CD4-positive, alpha-beta T cell treated with Interleukin-6 for 4 hours (primary cell): ENCODE data around the gene MVP.
A peak's percentile ranks its signal among the peaks of the same experiment; 100 is the strongest.
"Not testable (repeated sequence)": the region's sequence is repeated elsewhere in the genome, so short reads cannot be mapped to it uniquely, and the experiment has no call there.

Experiments
- DNase-seq: peaks from one replicate; pipeline ENCODE4 v3.0.0-alpha.2; 2020; ENCODE audit warnings: mixed read lengths

The MVP gene

DNA sequence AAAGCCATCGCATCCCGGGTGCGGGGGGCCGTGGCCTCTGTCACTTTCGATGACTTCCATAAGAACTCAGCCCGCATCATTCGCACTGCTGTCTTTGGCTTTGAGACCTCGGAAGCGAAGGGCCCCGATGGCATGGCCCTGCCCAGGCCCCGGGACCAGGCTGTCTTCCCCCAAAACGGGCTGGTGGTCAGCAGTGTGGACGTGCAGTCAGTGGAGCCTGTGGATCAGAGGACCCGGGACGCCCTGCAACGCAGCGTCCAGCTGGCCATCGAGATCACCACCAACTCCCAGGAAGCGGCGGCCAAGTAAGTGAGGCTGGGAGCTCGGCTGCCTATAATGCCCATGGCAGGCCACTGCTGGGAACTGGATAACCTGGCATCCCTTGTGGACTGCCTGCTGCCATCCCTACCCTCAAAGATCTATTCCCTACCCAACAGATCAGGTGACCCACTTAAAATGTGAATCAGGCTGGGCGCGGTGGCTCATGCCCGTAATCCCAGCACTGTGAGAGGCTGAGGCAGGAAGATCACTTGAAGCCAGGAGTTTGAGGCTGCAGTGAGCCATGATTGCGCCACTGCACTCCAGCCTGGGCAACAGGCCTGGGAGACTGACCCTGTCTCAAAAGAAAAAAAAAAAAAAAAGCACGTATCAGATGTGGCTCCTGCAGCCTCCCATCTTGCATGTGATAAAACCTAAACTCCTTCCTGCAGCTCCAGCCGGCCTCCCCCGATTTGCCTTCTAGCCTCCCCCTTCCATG is 24.5 kb downstream of the MVP start:
- no peak for DNase-seq

DNA sequence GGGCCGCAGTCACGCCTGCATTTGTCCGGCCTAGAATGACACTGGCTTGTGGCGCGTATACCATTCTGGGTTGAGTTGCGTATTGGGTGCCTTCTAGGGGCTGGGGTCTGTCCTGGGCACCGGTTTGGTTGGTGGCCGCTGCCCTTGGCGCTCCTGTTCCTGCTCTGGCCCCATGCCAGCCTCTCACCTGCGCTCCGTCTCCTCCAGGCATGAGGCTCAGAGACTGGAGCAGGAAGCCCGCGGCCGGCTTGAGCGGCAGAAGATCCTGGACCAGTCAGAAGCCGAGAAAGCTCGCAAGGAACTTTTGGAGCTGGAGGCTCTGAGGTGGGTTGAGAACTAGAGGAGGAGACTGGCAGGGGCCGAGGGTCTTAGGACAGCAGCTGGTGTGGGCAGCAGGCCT is 25.4 kb downstream of the MVP start:
- no peak for DNase-seq

GRCh38 chr16:29848420-29849297 is 28.4 kb downstream of the MVP start:
- peak; percentile 91 for DNase-seq

DNA sequence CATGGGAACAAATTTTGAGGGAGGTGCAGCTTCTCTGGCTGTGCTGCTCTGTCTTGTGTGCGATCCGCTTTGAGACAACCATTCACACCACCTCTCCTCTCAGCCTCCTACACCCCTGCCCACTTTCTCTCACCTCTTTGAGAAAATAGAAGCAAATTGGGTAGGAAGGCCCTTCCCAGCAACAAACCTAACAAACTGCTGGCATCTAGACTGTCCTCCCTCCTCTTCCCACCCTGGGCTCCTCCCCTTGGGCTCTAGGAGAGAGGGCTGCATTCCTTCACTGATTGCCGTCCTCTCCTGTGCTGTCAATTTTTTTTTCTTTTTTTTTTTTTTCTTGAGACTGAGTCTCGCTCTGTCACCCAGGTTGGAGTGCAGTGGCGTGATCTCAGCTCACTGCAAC is 29.2 kb downstream of the MVP start:
- no peak for DNase-seq

DNA sequence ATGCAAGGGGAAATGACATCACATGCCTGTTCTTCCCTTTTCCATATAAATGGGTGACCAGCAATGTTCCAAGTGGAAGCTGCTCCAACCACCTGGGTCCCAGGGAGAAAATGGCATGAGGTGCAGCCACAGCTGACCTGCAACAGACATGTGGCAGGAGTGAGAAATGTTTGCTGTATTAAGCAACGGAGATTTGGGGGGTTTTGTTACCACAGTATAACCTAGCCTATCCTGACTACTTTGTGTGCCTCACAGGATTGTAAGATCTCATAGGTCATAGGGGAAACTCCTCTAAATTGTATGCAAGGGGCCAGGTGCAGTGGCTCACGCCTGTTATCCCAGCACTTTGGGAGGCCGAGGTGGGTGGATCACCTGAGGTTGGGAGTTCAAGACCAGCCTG is 30.7 kb downstream of the MVP start:
- DNase-seq: no peak

DNA sequence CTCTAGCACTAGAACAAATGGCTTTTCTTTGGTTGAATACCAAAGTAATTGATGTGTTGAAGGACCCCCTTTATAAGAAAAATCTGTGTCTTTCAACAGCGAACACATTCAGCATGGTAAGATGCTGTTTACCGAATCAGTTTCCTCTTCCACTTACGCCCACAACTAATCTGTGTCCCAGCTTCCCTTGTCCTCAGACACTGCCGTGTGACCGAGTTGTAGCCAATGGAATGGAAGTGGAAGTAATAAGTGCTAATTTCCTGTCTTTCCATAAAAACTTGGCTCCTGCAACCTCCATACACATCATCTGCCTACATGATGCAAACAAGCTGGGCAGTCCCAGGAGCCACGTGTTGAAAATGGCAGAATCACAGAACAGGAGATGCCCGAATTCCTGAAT is 32.4 kb downstream of the MVP start:
- DNase-seq: no peak

- DNase-seq: no peak
These were observed 34.3 kb downstream of the MVP start for GRCh38 chr16:29854520-29855100.

GRCh38 chr16:29857133-29857760 is 37.0 kb downstream of the MVP start:
- no peak for DNase-seq

DNA sequence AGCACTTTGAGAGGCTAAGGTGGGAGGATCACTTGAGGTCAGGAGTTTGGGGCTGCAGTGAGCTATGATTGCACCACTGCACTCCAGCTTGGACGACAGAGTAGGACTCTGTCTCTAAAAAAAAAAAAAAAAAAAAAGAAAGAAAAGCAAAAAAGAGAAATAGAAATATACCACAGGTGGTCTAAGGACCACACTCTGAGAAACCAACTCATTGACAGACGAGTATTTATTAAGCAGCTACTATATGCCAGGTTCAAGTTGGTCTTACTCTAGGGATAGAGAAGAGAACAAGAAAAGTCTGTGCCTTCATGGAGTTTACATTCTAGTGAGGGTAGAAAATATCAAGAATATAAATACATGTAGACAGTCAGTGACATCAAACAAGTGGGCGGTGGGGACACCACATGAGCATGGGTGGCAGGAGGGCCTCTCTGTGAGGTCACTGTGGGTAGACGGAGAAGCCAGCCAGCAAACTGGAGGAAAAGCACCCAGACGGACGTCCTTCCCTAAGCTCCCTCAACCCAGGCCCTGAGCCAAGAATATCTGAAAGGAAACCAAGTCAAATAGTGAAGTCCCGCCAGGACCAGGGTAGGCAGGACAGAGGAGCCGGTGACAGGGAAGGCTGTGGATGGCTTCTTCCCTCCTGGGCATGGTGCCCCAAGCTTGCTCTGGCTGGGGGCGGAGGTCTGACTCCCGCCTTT is 38.0 kb downstream of the MVP start:
- no peak for DNase-seq

DNA sequence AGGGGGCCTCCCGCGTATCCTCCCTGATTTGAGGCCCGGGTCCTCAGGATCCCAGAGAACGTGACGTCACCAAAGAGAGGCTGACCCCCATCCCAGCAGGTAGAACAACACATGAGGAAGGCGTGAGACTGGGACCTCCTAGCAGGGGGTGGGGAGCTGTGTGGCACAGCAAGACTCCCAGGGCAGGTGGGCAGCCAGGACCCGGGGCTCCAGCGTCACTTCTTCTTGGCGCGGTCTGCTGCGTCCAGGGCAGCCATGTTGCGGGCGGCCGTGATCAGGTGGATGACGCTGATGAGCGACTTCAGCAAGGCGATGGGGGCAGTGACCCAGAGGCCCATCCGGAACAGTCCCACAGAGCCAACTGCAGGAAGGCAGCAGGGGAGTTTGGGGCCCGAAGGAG is 38.7 kb downstream of the MVP start:
- no peak for DNase-seq

GRCh38 chr16:29860218-29860617 is 40.0 kb downstream of the MVP start:
- DNase-seq: no peak

DNA sequence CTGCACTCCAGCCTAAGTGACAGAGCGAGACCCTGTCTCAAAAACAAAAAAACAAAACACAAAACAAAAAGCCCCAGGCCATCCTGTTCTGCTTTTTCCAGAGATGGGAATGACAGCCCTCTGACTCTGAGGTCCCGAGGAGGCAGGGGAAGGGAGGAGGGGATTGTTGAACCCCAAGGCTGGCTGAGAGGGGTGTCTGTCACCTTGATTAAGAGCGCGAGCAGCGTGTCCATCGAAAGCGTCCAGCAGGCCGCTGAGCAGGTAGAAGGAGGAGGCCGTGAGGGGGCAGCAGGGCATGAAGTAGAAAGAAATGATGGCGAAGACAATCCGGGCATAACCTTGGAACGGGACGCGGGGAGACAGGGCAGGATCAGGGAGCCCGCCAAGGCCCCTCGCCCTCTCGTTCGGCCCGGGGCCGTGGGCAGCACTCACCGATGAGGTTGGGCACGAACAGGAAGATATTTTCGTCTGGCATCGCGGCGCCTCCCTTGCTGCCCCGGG is 42.2 kb downstream of the MVP start:
- DNase-seq: no peak

DNA sequence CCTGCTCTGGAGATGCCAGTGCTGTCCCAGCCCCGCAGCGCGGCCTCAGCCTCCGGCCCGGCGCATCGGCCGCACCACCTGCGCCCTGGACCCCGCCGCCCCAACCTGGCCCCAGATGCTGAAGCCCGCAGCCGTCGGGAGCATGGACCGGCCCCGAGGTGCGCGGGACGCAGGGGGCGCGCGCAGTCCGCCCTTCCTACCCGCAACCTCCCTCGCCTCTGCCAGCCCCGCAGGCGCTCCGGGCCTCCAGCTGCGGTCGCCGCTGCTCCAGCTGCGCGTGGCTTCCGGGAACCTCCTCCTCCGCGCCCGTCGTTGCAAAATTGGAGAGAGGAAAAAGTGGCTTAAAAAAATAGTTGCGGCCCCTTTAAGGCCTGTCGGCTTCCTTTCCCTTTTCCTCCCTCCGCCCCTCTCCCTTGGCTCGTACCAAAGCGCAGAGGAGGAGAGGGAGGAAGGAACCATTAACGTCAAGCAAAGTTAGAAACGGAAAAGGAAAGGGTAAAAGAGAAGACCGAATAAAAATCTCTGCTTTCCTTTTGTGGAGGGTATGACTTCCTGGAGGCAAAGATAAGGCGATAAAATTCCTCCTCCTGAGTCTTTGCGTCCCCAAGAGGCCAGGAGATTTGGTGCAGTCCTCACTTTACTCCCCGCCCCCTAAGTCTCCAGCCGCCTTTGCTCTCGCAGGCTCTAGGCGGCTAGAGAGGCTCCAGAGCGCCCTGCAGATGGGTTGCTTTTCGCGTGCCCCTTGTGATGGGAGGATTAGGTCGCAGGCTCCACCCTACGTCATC is 42.8 kb downstream of the MVP start, which contains the start of gene CDIPT:
Gene CDIPT (minus strand): TSS at position 343 of the 785 bp plus-strand sequence. CDS start 369 bp downstream, outside the sequence.
- peak; percentile 95 for DNase-seq

GRCh38 chr16:29863669-29863984 is 43.4 kb downstream of the MVP start:
- DNase-seq: no peak

DNA sequence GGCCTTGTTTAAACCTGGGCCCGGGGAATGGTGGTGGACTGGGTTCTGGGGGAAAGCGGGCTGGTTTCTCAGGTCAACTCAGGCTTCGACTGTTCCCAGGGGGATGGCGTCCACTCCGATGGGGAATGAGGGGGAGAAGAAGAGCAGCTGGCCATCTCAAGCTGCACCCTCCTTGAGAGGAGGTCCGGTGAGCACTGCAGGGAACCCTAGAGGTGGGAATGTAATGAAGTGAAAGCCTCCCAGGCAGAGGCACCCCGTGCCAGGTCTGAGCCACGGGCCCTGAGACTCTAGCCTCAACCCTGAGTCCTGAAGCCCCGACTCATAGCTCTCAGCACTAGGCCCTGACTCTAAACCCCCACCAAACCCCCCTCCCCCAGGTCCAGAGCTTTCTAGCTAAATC is 43.9 kb downstream of the MVP start:
- no peak for DNase-seq

- DNase-seq: no peak
These were observed 48.2 kb downstream of the MVP start for GRCh38 chr16:29868396-29869009.

- not testable (repeated sequence) for DNase-seq
These were observed 48.8 kb downstream of the MVP start for GRCh38 chr16:29869067-29869466.

- DNase-seq: no peak
These were observed 51.7 kb downstream of the MVP start for GRCh38 chr16:29871822-29872546.

- no peak for DNase-seq
These were observed 53.1 kb downstream of the MVP start for GRCh38 chr16:29873319-29873718.

- no peak for DNase-seq
These were observed 54.9 kb downstream of the MVP start for GRCh38 chr16:29875206-29875605.

- DNase-seq: peak; percentile 24
These were observed 55.9 kb downstream of the MVP start for GRCh38 chr16:29876217-29876593.
